Measurements from ENCODE around the gene WDR43. TPM values are rescaled to one million over a fixed set of nuclear protein-coding genes. Genes with fewer than 3 reads are reported as not detected.

Gene WDR43
- total and polyA plus RNA-seq, 2 experiments from 2014 or later = 101 to 140 TPM

- ATAC-seq = no peak
Measured at GRCh38 chr2:28980368-28981015, 86.0 kb downstream of the WDR43 start.

More at GRCh38 chr2:28980368-28981015, 86.0 kb downstream of the WDR43 start:
- TF ChIP-seq JUNB (IDR thresholded peaks at IDR 0.05; ENCODE audit: unreplicated experiment) = no peak
- TF ChIP-seq ETS1 (IDR thresholded peaks at IDR 0.05) = no peak
- TF ChIP-seq NANOG (IDR thresholded peaks at IDR 0.05; ENCODE audit: borderline replicate concordance) = no peak
- TF ChIP-seq CTCF (conservative IDR thresholded peaks at IDR 0.05; ENCODE audit: low read depth in 2 of 2) = no peak
- TF ChIP-seq ZNF331 (CRISPR knock-in tag; IDR thresholded peaks at IDR 0.05; ENCODE audit: low read depth) = no peak
- no peak for TF ChIP-seq ZNF114 (CRISPR knock-in tag; IDR thresholded peaks at IDR 0.05)
- TF ChIP-seq CREB1 (CRISPR knock-in tag; IDR thresholded peaks at IDR 0.05; ENCODE audit: low read depth) = no peak
- no peak for TF ChIP-seq STAT1 (IDR thresholded peaks at IDR 0.05; ENCODE audit: unreplicated experiment)
- no peak for TF ChIP-seq ZNF462 (CRISPR knock-in tag; IDR thresholded peaks at IDR 0.05)
- TF ChIP-seq POLR2AphosphoS5 (IDR thresholded peaks at IDR 0.05; ENCODE audit: low read depth) = no peak
- no peak for TF ChIP-seq EZH2 (IDR thresholded peaks at IDR 0.05; ENCODE audit: low read depth, unreplicated experiment)
- TF ChIP-seq EZH2phosphoT487 (IDR thresholded peaks at IDR 0.05; ENCODE audit: unreplicated experiment) = no peak
- Mint-ChIP-seq H3K27ac (no peak overlapping the region), H3K4me3 (no peak overlapping the region), H3K9me3 (no peaks in the 10 kb centered on the region), H3K4me1 (peaks cover 3% of the 10 kb centered on the region), H3K36me3 (ENCODE audit: low read depth) (no peaks in the 10 kb centered on the region), H3K27me3 (ENCODE audit: insufficient read depth, low read depth, poor library complexity) (peaks cover 9% of the 10 kb centered on the region)
- Histone ChIP-seq H3K36me3 (ENCODE audit: insufficient read depth) (no peaks in the 10 kb centered on the region), H3K27me3 (ENCODE audit: insufficient read depth) (no peaks in the 10 kb centered on the region), H3K4me1 (ENCODE audit: insufficient read depth) (no peaks in the 10 kb centered on the region), H3F3A (replicated peaks; ENCODE audit: low read depth) (no peaks in the 10 kb centered on the region), H3K9me2 (ENCODE audit: insufficient read depth) (no peaks in the 10 kb centered on the region), H2AFZ (no peak overlapping the region), H4K20me1 (replicated peaks; ENCODE audit: insufficient read depth) (no peaks in the 10 kb centered on the region), H3K79me2 (replicated peaks; ENCODE audit: insufficient read depth) (no peaks in the 10 kb centered on the region), H3K4me3 (no peak overlapping the region), H3K4me2 (no peak overlapping the region), H3K27ac (ENCODE audit: low read depth) (no peak overlapping the region)
- DNase-seq (ENCODE audit: low spot score) = no peak

Data from GM23338 (cell line).